ENCODE results near the gene ISL2. TPM values are rescaled to one million over a fixed set of nuclear protein-coding genes. Genes with fewer than 3 reads are reported as not detected.

The ISL2 gene
- total and polyA plus RNA-seq, 9 of the 15 experiments (the other 6 are each of a cell fraction or from before 2014, with no cell fraction given): 0.15 to 23.7 (median 4.0) TPM

GRCh38 chr15:76313731-76314130 lies 22.8 kb upstream of the ISL2 start:
- Histone ChIP-seq H3K9ac (ENCODE audit: insufficient read depth in 1 of 2, low read depth in 2 of 2, low read length in 2 of 2) (peak overlapping the region; percentile 47 to 80; a peak in 3 of 4 replicates), H3K27ac (ENCODE audit: extremely low read depth, low read depth, low read length) (peak overlapping the region; percentile 68)
- peak; percentile 25 for ATAC-seq
- TF ChIP-seq MYC (IDR thresholded peaks at IDR 0.05; ENCODE audit: low read depth, low read length) (no peak), MYC (CRISPR knock-in tag; IDR thresholded peaks at IDR 0.05; ENCODE audit: borderline replicate concordance, low read depth) (no peak), XRCC3 (IDR thresholded peaks at IDR 0.05) (no peak), PATZ1 (CRISPR knock-in tag; IDR thresholded peaks at IDR 0.05; ENCODE audit: borderline replicate concordance) (no peak), TRIM24 (IDR thresholded peaks at IDR 0.05) (peak in 1 of 2 experiments; percentile 21; a peak in 1 of 4 replicates), CREB3L1 (IDR thresholded peaks at IDR 0.05; ENCODE audit: borderline replicate concordance, low read depth) (no peak), C11orf30 (IDR thresholded peaks at IDR 0.05; ENCODE audit: low read depth) (peak; percentile 78), BRD4 (IDR thresholded peaks at IDR 0.05) (no peak), SMARCC2 (IDR thresholded peaks at IDR 0.05; ENCODE audit: low read depth) (peak; percentile 45; the same call in 1 of the 2 replicates), SMARCA4 (IDR thresholded peaks at IDR 0.05) (peak; percentile 53; the same call in 1 of the 2 replicates), GTF2A2 (tag; IDR thresholded peaks at IDR 0.05) (no peak), MAFF (IDR thresholded peaks at IDR 0.05; ENCODE audit: low read length) (peak; percentile 38; the same call in 1 of the 2 replicates), CHAMP1 (IDR thresholded peaks at IDR 0.05) (no peak), MAFK (IDR thresholded peaks at IDR 0.05; ENCODE audit: low read length) (peak; percentile 55; the same call in 1 of the 2 replicates), ZNF12 (CRISPR knock-in tag; IDR thresholded peaks at IDR 0.05) (no peak), DMBX1 (CRISPR knock-in tag; IDR thresholded peaks at IDR 0.05; ENCODE audit: borderline replicate concordance) (no peak), ZSCAN29 (IDR thresholded peaks at IDR 0.05) (no peak), CTBP1 (IDR thresholded peaks at IDR 0.05; ENCODE audit: borderline replicate concordance) (no peak), PHTF2 (CRISPR knock-in tag; IDR thresholded peaks at IDR 0.05) (no peak)

More at GRCh38 chr15:76313731-76314130, 22.8 kb upstream of the ISL2 start:
- CTCF ChIA-PET (ENCODE audit: low intra/inter-chr PET ratio): no interaction called here
- DNase-seq (ENCODE audit: extremely low read depth in 1 of 4, low spot score in 3 of 4) (peak in 3 of 4 experiments; percentile 30 to 70 (median 62)), FAIRE-seq (peak; percentile 52)
- Histone ChIP-seq H2AFZ (ENCODE audit: low read depth, low read length) (peak overlapping the region; percentile 98), H3K9me1 (ENCODE audit: control insufficient read depth, insufficient read depth, low read length) (no peaks in the 10 kb centered on the region), H3K4me3 (no peak overlapping the region), H3K4me1 (replicated peaks in 1 of 2; ENCODE audit: control insufficient read depth in 2 of 2, insufficient read depth in 2 of 2, low read length in 2 of 2) (peaks cover 23 to 29% of the 10 kb centered on the region in 2 experiments), H3K79me2 (ENCODE audit: control insufficient read depth, insufficient read depth, low read length) (peaks cover 29% of the 10 kb centered on the region), H3K4me2 (ENCODE audit: insufficient read depth, low read length) (peak overlapping the region; percentile 64), H3K36me3 (ENCODE audit: control insufficient read depth, insufficient read depth, low read length) (peaks cover 5% of the 10 kb centered on the region; the same call in 2 of the 3 replicates), H3K27me3 (ENCODE audit: control insufficient read depth in 2 of 2, insufficient read depth in 2 of 2, low read length in 2 of 2) (no peaks in the 10 kb centered on the region), H4K20me1 (replicated peaks; ENCODE audit: control insufficient read depth, insufficient read depth, low read length) (no peaks in the 10 kb centered on the region; the same call in 1 of the 2 replicates), H3K9me3 (replicated peaks; ENCODE audit: control insufficient read depth, insufficient read depth, low read depth, low read length) (no peaks in the 10 kb centered on the region)
- BruUV-seq (replicated peaks): no TSS peak
- POLR2A ChIA-PET: interaction anchor here (0.5 to 2.1 kb wide), 6 partner anchors 13 to 142 kb away, joined by 3 to 16 read pairs (median 4); partner anchors contain the start of gene ISL2
- intact Hi-C loops (cut with micrococcal nuclease) (no loop called here), in situ Hi-C loops (cut with MboI) (no loop called here)
- WGBS (ENCODE audit: insufficient coverage, low coverage, missing lambda C conversion rate): 9% methylated on average over 5 of the region's 5 CpGs
